GM23248 (cell line): Measurements from ENCODE around the gene UBE2R2.

Experiments used
- EZH2 ChIP-seq: fragments of 200-600 bp; sonication (generic); IDR thresholded peaks from 2 replicates; pipeline ENCODE4 v1.6.1; 2018; ENCODE audit warnings: antibody characterized with exemption, mild to moderate bottlenecking; ENCODE audit not compliant: insufficient read depth, poor library complexity, severe bottlenecking
- EZH2phosphoT487 ChIP-seq: fragments of 200-600 bp; sonication (generic); IDR thresholded peaks from 2 replicates; pipeline ENCODE4 v1.6.1; 2018; ENCODE audit warnings: antibody characterized with exemption, moderate library complexity, mild to moderate bottlenecking, low read depth; ENCODE audit not compliant: insufficient read depth

GRCh38 chr9:33923998-33924701 is 107.2 kb downstream of the UBE2R2 start:
- TF ChIP-seq EZH2, result no peak
- no peak for TF ChIP-seq EZH2phosphoT487
